SU-DHL-6 (cell line): Measurements from ENCODE around the gene CDC16.

Experiments used
- H2AFZ ChIP-seq: fragments of 200-600 bp; sonication (generic); 2 replicates; pipeline ENCODE4 v1.6.1; 2014; ENCODE audit warnings: low read depth, mild to moderate bottlenecking, moderate library complexity, mixed read lengths, antibody characterized with exemption, low read length; ENCODE audit not compliant: severe bottlenecking
- H3F3A ChIP-seq: fragments of 200-600 bp; shearing (Covaris generic); 2 replicates; pipeline ENCODE4 v1.6.0; 2016; ENCODE audit warnings: antibody characterized with exemption, mild to moderate bottlenecking; ENCODE audit not compliant: insufficient read depth
- H3K27ac ChIP-seq: fragments of 200-600 bp; sonication (generic); 2 replicates; pipeline ENCODE4 v1.5.1; 2016; ENCODE audit warnings: low read depth, mild to moderate bottlenecking, low read length, moderate library complexity, mixed read lengths
- H3K27me3 ChIP-seq: fragments of 200-600 bp; sonication (generic), shearing (Covaris generic); 2 replicates; pipeline ENCODE4 v1.6.0; 2014; ENCODE audit warnings: mild to moderate bottlenecking, low read length
- H3K36me3 ChIP-seq: fragments of 200-600 bp; sonication (generic); 2 replicates; pipeline ENCODE4 v1.6.1; 2014; ENCODE audit warnings: mild to moderate bottlenecking, low read length, mixed read lengths
- H3K4me2 ChIP-seq: fragments of 300-600, 200-600 bp; shearing (Covaris generic), sonication (generic); 2 replicates; pipeline ENCODE4 v1.6.0; 2014; ENCODE audit warnings: low read length, low read depth, mild to moderate bottlenecking; ENCODE audit not compliant: poor library complexity, severe bottlenecking
- H3K4me3 ChIP-seq: fragments of 200-600 bp; sonication (generic); 2 replicates; pipeline ENCODE4 v1.5.1; 2014; ENCODE audit warnings: antibody characterized with exemption, low read length, mild to moderate bottlenecking, mixed read lengths; ENCODE audit not compliant: insufficient read depth, poor library complexity, severe bottlenecking
- H3K79me2 ChIP-seq: fragments of 200-600 bp; sonication (generic); 2 replicates; pipeline ENCODE4 v1.6.1; 2014; ENCODE audit warnings: mild to moderate bottlenecking, low read length, moderate library complexity; ENCODE audit not compliant: insufficient read depth
- H3K9ac ChIP-seq: fragments of 200-600 bp; sonication (generic); 2 replicates; pipeline ENCODE4 v1.7.0; 2014; ENCODE audit warnings: mild to moderate bottlenecking, low read length
- H3K9me2 ChIP-seq: fragments of 200-600 bp; sonication (generic); replicated peaks from 2 replicates; pipeline ENCODE4 v1.6.1; 2014; ENCODE audit warnings: low read length; ENCODE audit not compliant: insufficient read depth
- H3K9me3 ChIP-seq: fragments of 200-600 bp; sonication (generic); 2 replicates; pipeline ENCODE4 v1.6.1; 2014; ENCODE audit warnings: low read length, mixed read lengths; ENCODE audit not compliant: insufficient read depth
- H4K20me1 ChIP-seq: fragments of 200-600 bp; sonication (generic); 2 replicates; pipeline ENCODE4 v1.6.1; 2014; ENCODE audit warnings: low read depth, mild to moderate bottlenecking, antibody characterized with exemption, low read length, moderate library complexity, mixed read lengths
- CTCF ChIP-seq: fragments of 200-600 bp; sonication (generic); IDR thresholded peaks from one replicate; pipeline ENCODE4 v1.5.1; 2017; ENCODE audit warnings: antibody characterized with exemption, mild to moderate bottlenecking, low read length, moderate library complexity; ENCODE audit not compliant: insufficient read depth, poor library complexity, severe bottlenecking
- EZH2phosphoT487 ChIP-seq: fragments of 200-600 bp; sonication (generic), shearing (Covaris generic); conservative IDR thresholded peaks from 2 replicates; pipeline ENCODE4 v1.6.1; 2018; ENCODE audit warnings: mild to moderate bottlenecking, antibody characterized with exemption, low read length, moderate library complexity, mixed read lengths

The CDC16 gene

GRCh38 chr13:114318624-114319023 is 83.9 kb downstream of the CDC16 start:
- Histone ChIP-seq H3K4me3 (no peak overlapping the region), H3K27me3 (no peaks in the 10 kb centered on the region), H3K9me2 (no peaks in the 10 kb centered on the region), H3F3A (peaks cover 14% of the 10 kb centered on the region), H3K36me3 (peaks cover 21% of the 10 kb centered on the region), H3K27ac (no peak overlapping the region), H3K9me3 (no peaks in the 10 kb centered on the region), H3K79me2 (peaks cover 87% of the 10 kb centered on the region), H3K9ac (no peak overlapping the region), H4K20me1 (peaks cover 31% of the 10 kb centered on the region), H2AFZ (no peak overlapping the region), H3K4me2 (no peak overlapping the region)
- TF ChIP-seq CTCF = no peak
- no peak for TF ChIP-seq EZH2phosphoT487

GRCh38 chr13:114319441-114319913 is 84.8 kb downstream of the CDC16 start:
- Histone ChIP-seq H3K4me2 (no peak overlapping the region), H3F3A (peaks cover 10% of the 10 kb centered on the region; the same call in 1 of the 2 replicates), H4K20me1 (peaks cover 33% of the 10 kb centered on the region), H3K9me2 (no peaks in the 10 kb centered on the region), H3K36me3 (peaks cover 24% of the 10 kb centered on the region), H2AFZ (no peak overlapping the region), H3K27me3 (no peaks in the 10 kb centered on the region), H3K79me2 (peaks cover 88% of the 10 kb centered on the region), H3K9ac (no peak overlapping the region), H3K9me3 (no peaks in the 10 kb centered on the region), H3K27ac (no peak overlapping the region), H3K4me3 (no peak overlapping the region)
- TF ChIP-seq EZH2phosphoT487 = no peak
- TF ChIP-seq CTCF = no peak

- Histone ChIP-seq H3K36me3 (peaks cover 24% of the 10 kb centered on the region), H3K4me2 (no peak overlapping the region), H3K9ac (no peak overlapping the region), H3K9me3 (no peaks in the 10 kb centered on the region), H3K27ac (no peak overlapping the region), H3K4me3 (no peak overlapping the region), H3K79me2 (peaks cover 84% of the 10 kb centered on the region), H2AFZ (no peak overlapping the region), H3K27me3 (no peaks in the 10 kb centered on the region), H4K20me1 (peaks cover 33% of the 10 kb centered on the region), H3F3A (peaks cover 6% of the 10 kb centered on the region; the same call in 1 of the 2 replicates), H3K9me2 (no peaks in the 10 kb centered on the region)
- TF ChIP-seq EZH2phosphoT487 (no peak), CTCF (no peak)
Observed at GRCh38 chr13:114320065-114320464, 85.4 kb downstream of the CDC16 start.
